ENCODE measurements around the gene AHR.
"Not testable (repeated sequence)": the region's sequence is repeated elsewhere in the genome, so short reads cannot be mapped to it uniquely, and the experiment has no call there.

The AHR gene

GRCh38 chr7:17382408-17383354, 84.2 kb downstream of the AHR start:
- not testable (repeated sequence) for DNase-seq

- DNase-seq: no peak
Observed at GRCh38 chr7:17384400-17384799, 85.9 kb downstream of the AHR start.

DNA sequence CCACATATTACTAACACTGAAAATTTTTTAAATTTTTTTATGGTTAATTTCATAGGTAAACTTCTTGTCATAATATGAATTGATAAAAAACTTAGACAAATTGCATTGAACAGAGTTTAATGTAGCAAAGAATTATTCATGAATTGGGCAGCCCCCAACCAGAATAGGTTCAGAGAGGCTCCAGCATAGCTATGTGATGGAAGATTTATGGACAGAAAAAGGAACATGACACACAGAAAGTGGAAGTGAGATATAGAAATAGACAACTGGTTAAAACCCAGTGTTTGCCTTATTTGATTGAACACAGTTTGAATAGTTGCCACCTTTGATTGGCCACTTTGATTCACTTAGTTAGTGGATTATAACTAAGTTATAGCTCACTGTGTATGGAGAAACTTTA, 87.2 kb downstream of the AHR start:
- no peak for DNase-seq

DNA sequence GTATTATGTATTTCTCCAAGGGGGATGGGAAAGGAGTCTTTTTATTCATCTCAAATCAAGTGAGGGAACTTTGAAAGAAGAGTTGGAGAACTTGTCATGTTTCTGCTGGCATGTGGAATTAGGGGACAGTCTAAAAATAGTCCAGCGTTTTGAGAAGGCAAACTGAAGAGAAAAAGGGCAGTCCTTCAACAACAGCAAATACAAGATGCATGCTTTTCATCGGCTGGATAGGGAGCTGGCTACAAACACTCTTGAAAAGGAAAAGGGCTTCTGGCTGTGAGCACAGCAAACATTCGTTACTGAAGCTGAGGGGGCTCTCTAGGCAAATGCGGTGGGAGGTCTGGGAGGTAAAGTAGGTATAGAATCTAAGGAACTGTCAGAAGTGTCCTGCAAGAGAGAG, 91.9 kb downstream of the AHR start:
- no peak for DNase-seq

GRCh38 chr7:17391366-17391765, 92.9 kb downstream of the AHR start:
- DNase-seq: no peak

- no peak for DNase-seq
Observed at GRCh38 chr7:17392846-17393245, 94.4 kb downstream of the AHR start.

- DNase-seq: not testable (repeated sequence)
Observed at GRCh38 chr7:17394563-17394962, 96.1 kb downstream of the AHR start.

All from CD4-positive, alpha-beta T cell treated with Interleukin-12 subunit alpha and Interleukin-12 subunit beta, for 1 hour (primary cell).